ENCODE results near the gene PRKCA.
A peak's percentile ranks its signal among the peaks of the same experiment; 100 is the strongest.
"Not testable (repeated sequence)": the region's sequence is repeated elsewhere in the genome, so short reads cannot be mapped to it uniquely, and the experiment has no call there.

The PRKCA gene

DNA sequence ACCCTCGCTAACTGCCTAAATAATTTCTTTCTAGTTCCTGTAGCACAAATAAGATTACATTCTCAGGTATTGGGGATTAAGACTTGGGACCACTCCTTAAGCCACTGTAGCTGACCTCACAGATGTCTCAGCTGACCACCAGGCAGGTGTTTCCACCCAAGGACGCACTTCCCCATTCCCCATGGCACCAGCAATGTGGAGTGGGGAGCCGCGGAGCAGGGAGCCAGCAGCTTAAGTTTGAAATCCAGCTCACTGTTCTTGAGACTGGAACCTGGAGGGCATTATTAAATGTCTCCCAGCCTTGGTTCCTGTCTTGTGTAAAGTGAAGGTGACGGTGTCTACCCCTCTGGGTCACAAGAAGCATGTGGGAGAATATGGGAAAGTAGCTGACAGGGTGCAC, 283.1 kb downstream of the PRKCA start:
- Histone ChIP-seq H3K9ac (ENCODE audit: low read depth, low read length) (no peak overlapping the region), H3K9me3 (ENCODE audit: control insufficient read depth, insufficient read depth, low read length) (no peaks in the 10 kb centered on the region), H3K36me3 (ENCODE audit: insufficient read depth, low read length) (no peaks in the 10 kb centered on the region), H3K4me1 (ENCODE audit: insufficient read depth, low read length) (peaks cover 2% of the 10 kb centered on the region; the same call in 1 of the 2 replicates)

DNA sequence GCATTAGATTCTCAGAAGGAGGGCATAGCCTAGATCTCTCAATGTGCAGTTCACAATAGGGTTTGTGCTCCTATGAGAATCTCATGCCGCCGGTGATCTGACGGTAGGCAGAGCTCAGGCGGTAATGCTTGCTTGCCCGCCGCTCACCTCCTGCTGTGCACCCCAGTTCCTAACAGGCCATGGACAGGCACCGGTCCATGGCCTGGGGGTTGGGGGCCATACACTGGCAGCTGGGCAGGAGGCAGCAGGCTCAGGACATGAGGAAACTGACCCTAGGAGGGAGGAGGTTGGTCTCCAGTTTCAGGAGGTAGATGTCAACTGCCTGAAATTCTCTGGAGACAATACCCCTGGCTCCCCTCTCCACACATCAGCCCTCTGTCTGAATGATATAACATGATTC, 287.5 kb downstream of the PRKCA start:
- no peaks in the 10 kb centered on the region for H3K4me1 ChIP-seq (ENCODE audit: insufficient read depth, low read length)
- H3K36me3 ChIP-seq (ENCODE audit: insufficient read depth, low read length) = no peaks in the 10 kb centered on the region
- no peak overlapping the region for H3K9ac ChIP-seq (ENCODE audit: low read depth, low read length)
- no peaks in the 10 kb centered on the region for H3K9me3 ChIP-seq (ENCODE audit: control insufficient read depth, insufficient read depth, low read length)

DNA sequence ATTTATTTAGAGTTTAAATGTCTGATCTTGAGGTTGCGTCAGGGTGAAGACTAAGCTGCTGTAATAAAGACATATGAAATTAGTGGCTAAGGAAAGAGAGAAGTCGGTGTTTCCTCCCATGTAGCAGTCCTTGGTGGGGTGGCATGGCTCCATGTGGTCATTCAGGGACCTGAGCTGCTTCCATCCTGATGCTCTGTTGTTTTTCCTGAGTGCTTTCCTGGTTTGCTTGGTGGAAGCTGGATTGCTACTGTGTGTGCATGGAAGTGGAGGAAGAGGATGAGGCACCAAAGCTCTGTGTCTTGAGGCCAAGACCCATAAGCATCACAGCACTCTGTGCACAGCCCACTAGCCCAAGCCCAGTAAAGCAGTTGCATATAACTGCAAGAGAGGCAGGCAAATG, 290.7 kb downstream of the PRKCA start:
- Histone ChIP-seq H3K36me3 (ENCODE audit: insufficient read depth, low read length) (no peaks in the 10 kb centered on the region), H3K9me3 (ENCODE audit: control insufficient read depth, insufficient read depth, low read length) (no peaks in the 10 kb centered on the region), H3K4me1 (ENCODE audit: insufficient read depth, low read length) (no peaks in the 10 kb centered on the region), H3K9ac (ENCODE audit: low read depth, low read length) (no peak overlapping the region)

DNA sequence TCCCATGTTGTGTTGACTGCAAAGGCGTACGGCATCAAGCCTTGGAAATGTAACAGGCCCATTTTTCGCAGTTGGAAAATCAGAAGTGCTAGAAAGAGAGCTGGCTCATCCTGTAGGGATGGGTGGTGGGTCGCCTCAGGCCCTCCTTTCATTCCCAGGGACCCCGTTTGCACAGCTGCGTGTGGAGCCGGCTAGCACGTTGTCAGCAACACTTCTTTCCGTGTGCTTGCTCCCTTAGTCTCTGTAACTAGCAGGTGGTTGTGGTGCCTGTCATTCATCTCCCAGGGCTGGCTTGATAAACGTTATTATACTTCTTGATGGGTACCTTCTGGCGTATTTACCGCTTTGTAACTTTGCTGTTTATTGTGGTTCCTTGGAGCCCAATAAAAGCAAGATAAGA, 293.5 kb downstream of the PRKCA start:
- Histone ChIP-seq H3K9me3 (ENCODE audit: control insufficient read depth, insufficient read depth, low read length) (no peaks in the 10 kb centered on the region), H3K4me1 (ENCODE audit: insufficient read depth, low read length) (no peaks in the 10 kb centered on the region), H3K9ac (ENCODE audit: low read depth, low read length) (no peak overlapping the region), H3K36me3 (ENCODE audit: insufficient read depth, low read length) (no peaks in the 10 kb centered on the region)

DNA sequence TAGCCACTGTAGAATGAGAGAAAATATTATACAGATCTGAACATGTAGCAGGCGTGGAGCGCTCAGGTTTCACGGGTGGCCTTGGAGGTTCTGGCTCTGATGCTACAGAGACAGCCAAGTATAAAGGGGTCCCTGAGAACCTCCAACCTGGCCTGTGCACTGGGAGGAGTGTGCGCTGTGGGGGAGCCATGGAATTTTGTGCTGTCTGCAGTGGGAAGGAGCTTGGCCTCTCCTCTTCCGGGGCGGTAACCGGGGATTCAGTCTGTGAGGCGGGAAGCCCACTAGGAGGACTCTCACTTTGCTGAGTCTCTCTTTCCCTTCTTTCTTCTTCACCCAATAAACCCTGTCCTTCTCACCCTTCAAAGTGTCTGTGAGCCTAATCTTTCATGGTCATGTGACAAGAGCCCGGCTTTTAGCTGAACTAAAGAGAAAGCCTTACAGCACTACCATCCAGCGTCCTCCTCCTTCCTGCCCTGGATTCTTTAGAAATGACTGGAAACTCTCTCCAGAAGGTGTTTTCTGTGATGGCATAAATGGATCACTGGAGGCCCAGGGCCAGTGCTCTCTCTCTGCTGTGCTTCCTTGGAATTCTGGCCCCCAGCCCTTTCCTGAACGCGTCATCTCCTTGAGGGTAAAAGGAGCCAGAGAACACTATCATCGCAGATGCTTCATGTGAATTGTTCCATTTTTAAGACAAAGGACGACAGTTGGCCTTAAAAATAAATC, 300.4 kb downstream of the PRKCA start:
- Histone ChIP-seq H3K4me1 (ENCODE audit: insufficient read depth, low read length) (peaks cover 7% of the 10 kb centered on the region; the same call in 1 of the 2 replicates), H3K36me3 (ENCODE audit: insufficient read depth, low read length) (no peaks in the 10 kb centered on the region), H3K9ac (ENCODE audit: low read depth, low read length) (peak overlapping the region; percentile 57), H3K9me3 (ENCODE audit: control insufficient read depth, insufficient read depth, low read length) (no peaks in the 10 kb centered on the region)

DNA sequence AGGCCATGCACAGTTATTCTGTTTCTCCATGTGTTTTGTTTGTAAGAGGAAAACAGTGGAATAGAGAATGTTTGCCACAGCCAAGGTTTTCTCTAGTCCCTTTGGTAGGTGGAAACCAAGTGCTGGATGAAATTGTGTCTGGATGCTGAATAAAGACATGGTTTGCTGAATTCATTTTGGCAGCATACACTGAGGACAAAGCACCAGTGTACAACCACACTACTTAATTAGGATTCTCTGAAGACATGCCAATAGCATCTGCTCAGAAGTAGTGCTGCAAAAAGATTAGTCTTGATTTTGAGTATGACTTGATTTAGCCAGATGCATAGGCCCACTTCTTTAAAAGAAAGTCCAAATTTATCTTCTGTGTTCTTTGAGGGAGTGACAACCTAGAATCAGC, 302.0 kb downstream of the PRKCA start:
- H3K4me1 ChIP-seq (ENCODE audit: insufficient read depth, low read length) = peaks cover 7% of the 10 kb centered on the region; the same call in 1 of the 2 replicates
- no peaks in the 10 kb centered on the region for H3K36me3 ChIP-seq (ENCODE audit: insufficient read depth, low read length)
- no peaks in the 10 kb centered on the region for H3K9me3 ChIP-seq (ENCODE audit: control insufficient read depth, insufficient read depth, low read length)
- H3K9ac ChIP-seq (ENCODE audit: low read depth, low read length) = no peak overlapping the region

DNA sequence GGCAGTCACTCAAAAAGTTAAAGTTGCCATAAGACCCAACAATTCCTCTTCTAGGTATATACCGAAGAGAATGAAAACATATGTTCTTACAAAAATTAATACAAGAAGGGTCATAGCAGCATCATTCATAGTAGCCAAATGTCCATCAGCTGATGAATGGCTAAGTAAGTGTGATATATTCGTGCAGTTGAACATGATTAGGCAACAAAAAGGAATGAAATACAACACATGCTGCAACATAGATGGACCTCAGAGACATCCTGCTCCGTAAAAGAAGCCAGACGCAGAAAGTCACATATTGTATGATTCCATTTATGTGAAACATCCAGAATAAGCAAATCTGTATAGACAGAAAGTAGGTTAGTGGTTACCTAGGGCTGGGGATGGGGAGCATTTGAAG, 303.1 kb downstream of the PRKCA start:
- Histone ChIP-seq H3K9me3 (ENCODE audit: control insufficient read depth, insufficient read depth, low read length) (peaks cover 2% of the 10 kb centered on the region; the same call in 1 of the 2 replicates), H3K9ac (ENCODE audit: low read depth, low read length) (no peak overlapping the region), H3K4me1 (ENCODE audit: insufficient read depth, low read length) (peaks cover 7% of the 10 kb centered on the region; the same call in 1 of the 2 replicates), H3K36me3 (ENCODE audit: insufficient read depth, low read length) (no peaks in the 10 kb centered on the region)

DNA sequence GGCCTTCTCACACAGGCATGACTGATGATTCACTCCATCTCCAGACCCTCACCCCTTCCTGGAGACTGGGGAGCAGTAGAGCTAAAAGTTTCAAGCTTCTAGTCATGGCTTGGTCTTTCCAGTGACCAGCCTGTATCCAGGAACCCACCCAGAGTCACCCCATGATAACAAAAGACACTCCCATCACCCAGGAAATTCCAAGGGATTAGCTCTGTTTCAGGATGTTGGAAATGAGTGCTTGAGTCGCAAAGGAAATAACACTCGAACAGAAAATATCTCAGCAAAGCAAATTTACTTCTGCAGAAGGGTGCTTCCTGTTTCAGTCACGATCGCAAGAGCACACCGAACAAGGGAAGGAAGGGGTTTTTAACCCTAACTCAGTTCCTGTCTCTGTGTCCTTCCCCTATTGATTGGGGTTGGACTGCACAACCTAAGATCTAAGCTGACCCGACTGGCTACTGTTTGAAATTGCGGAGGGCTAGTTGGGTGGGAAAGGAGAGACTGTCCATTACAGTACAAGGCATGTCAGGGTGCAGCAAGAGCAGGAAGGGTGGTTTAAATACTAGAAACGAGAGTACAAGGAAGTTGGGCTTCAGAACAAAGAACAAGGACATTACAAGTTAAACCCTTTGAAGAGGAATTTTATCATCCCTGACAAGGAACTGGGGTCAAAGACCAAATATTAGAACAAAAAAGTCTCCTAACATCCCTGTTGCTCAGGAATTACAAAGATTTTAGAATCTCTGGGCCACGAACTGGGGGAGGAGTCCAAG, 308.1 kb downstream of the PRKCA start:
- Histone ChIP-seq H3K4me1 (ENCODE audit: insufficient read depth, low read length) (no peaks in the 10 kb centered on the region), H3K36me3 (ENCODE audit: insufficient read depth, low read length) (no peaks in the 10 kb centered on the region), H3K9me3 (ENCODE audit: control insufficient read depth, insufficient read depth, low read length) (peaks cover 6% of the 10 kb centered on the region; the same call in 1 of the 2 replicates), H3K9ac (ENCODE audit: low read depth, low read length) (no peak overlapping the region)

DNA sequence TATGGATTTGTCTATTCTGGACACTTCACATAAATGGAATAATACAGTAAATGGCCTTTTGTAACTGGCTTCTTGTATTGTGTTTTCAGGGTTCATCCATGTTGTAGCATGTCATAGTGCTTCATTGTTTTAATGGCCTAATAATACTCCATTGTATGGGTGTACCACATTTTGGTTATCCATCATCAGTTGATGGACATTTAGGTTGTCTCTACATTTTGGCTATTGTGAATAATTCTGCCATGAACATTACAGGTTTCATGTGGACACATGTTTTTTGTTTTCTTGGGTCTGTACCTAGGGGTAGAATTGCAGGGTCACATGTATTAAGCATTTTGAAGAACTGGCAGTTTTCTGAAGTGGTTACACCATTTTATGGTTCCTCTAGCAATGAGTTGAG, 309.0 kb downstream of the PRKCA start:
- H3K4me1 ChIP-seq (ENCODE audit: insufficient read depth, low read length) = no peaks in the 10 kb centered on the region
- H3K36me3 ChIP-seq (ENCODE audit: insufficient read depth, low read length) = no peaks in the 10 kb centered on the region
- H3K9me3 ChIP-seq (ENCODE audit: control insufficient read depth, insufficient read depth, low read length) = peaks cover 6% of the 10 kb centered on the region; the same call in 1 of the 2 replicates
- H3K9ac ChIP-seq (ENCODE audit: low read depth, low read length) = no peak overlapping the region

DNA sequence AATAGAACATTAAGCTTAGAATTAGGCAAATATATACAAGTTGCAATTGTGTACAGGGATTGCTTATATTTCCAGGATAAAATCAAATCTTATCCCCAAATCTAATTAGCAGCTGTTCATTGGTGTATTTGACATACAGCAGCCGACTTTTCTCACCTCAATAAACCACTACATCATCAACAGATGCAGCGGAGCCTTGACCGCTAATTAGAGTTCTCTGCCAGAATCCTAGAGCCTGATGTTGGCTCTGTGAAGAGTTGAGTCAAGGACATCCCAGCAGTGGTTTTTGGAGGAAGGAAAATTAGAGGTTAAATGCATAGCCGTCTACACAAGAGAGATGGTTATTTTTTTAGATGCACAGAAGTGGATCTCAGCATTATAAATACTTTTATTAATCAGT, 310.6 kb downstream of the PRKCA start:
- no peaks in the 10 kb centered on the region for H3K4me1 ChIP-seq (ENCODE audit: insufficient read depth, low read length)
- no peaks in the 10 kb centered on the region for H3K36me3 ChIP-seq (ENCODE audit: insufficient read depth, low read length)
- H3K9me3 ChIP-seq (ENCODE audit: control insufficient read depth, insufficient read depth, low read length) = peaks cover 6% of the 10 kb centered on the region; the same call in 1 of the 2 replicates
- H3K9ac ChIP-seq (ENCODE audit: low read depth, low read length) = no peak overlapping the region

DNA sequence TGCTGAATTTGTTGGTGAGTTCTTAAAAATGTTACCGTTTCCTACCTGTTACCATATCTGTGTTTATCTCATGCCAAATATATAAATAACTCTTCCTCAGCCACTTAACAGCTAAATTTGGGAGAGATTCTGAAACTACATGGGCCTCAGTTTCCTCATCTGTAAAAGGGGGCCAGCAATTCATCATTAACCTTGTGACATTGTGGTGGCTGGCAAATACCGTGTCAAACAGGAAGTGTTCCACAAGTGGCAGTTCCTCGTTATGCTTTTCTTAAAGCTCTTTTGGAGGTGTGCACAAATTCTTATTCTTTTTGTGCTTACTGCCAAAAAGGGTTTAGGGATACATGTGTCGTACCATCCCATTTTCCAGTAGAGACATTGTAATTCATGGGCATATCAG, 312.1 kb downstream of the PRKCA start:
- H3K9me3 ChIP-seq (ENCODE audit: control insufficient read depth, insufficient read depth, low read length) = peaks cover 6% of the 10 kb centered on the region; the same call in 1 of the 2 replicates
- H3K36me3 ChIP-seq (ENCODE audit: insufficient read depth, low read length) = no peaks in the 10 kb centered on the region

DNA sequence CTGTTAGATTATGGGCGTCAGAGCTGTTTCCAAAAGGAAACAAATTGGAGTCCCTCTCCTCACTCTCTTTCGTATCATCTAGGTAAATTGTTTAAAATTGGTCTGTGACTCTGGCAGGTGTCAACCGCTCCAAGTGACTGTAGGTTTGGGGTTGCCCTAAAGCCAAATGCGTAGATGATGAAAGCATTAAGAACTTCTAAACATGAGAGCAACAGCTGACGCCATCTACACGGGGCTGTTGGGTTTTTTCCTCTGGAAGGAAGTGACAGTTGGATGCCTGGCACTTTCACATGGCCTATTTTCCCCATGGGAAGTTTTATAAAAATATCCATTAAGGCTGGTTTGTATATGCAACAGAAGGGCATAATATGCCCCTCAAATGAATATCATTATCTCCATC, 316.8 kb downstream of the PRKCA start:
- no peak overlapping the region for H3K9ac ChIP-seq (ENCODE audit: low read depth, low read length)

More for the DNA sequence above, 312.1 kb downstream of the PRKCA start:
- Histone ChIP-seq H3K4me1 (ENCODE audit: insufficient read depth, low read length) (no peaks in the 10 kb centered on the region), H3K9ac (ENCODE audit: low read depth, low read length) (no peak overlapping the region)

DNA sequence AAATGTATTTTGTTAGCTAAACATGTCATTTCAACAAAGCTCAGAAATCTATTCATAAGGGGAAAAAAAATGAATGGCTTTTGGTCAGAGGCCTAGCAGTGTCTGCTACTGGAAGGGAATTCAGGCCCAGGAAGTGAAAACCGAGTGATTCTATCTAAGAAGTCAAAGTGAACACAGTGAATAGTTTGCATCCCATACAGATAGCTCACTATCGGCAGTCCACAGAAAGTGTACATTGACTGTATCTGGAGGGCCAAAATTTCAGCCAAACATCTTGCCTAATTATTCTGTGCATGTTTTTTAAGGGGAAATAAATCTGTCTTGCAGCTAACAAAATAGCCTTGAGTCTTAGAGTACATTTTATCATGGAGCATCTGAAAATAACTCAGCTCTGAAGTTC, 318.1 kb downstream of the PRKCA start:
- no peak overlapping the region for H3K9ac ChIP-seq (ENCODE audit: low read depth, low read length)
- no peaks in the 10 kb centered on the region for H3K9me3 ChIP-seq (ENCODE audit: control insufficient read depth, insufficient read depth, low read length)
- no peaks in the 10 kb centered on the region for H3K36me3 ChIP-seq (ENCODE audit: insufficient read depth, low read length)
- H3K4me1 ChIP-seq (ENCODE audit: insufficient read depth, low read length) = no peaks in the 10 kb centered on the region

More for the DNA sequence above, 316.8 kb downstream of the PRKCA start:
- no peaks in the 10 kb centered on the region for H3K36me3 ChIP-seq (ENCODE audit: insufficient read depth, low read length)
- H3K4me1 ChIP-seq (ENCODE audit: insufficient read depth, low read length) = no peaks in the 10 kb centered on the region
- H3K9me3 ChIP-seq (ENCODE audit: control insufficient read depth, insufficient read depth, low read length) = no peaks in the 10 kb centered on the region

DNA sequence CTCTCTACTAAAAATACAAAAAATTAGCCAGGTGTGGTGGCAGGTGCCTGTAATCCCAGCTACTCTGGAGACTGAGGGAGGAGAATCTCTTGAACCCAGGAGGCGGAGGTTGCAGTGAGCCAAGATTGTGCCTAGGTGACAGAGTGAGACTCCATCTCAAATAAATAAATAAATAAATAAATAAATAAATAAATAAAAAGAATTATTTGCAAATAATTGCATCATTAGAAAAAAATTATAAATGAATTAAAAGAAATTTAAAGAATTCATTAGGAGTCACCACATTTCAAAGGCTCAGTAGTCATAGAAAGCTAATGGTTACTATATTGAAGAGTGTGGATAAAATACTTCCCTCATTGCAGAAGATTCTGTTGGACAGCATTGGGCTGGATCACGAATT, 322.2 kb downstream of the PRKCA start:
- H3K9me3 ChIP-seq (ENCODE audit: control insufficient read depth, insufficient read depth, low read length); H3K36me3 ChIP-seq (ENCODE audit: insufficient read depth, low read length); H3K9ac ChIP-seq (ENCODE audit: low read depth, low read length); H3K4me1 ChIP-seq (ENCODE audit: insufficient read depth, low read length): not testable (repeated sequence)

DNA sequence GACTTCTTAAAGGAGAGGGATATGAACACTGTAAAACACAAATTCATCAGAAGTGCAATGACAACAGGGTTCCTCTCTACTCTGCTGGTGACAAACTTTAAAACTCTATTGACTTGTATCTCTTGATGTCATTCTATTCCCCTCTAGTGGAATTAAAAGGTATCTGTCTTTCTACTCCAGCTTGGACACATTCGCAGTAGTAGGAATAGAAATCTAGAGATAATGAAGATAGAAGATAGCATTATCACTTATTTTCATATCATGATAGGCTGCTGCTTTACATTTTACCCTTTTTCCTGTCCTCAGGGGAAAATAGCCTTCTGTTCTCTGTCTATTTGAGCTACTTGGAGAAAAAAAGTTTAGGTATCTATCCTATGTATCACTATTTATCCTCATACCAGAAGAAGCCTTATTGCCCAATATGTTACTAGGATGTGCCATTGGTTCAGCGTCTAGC, 322.9 kb downstream of the PRKCA start:
- Histone ChIP-seq H3K9me3 (ENCODE audit: control insufficient read depth, insufficient read depth, low read length) (no peaks in the 10 kb centered on the region), H3K9ac (ENCODE audit: low read depth, low read length) (no peak overlapping the region), H3K4me1 (ENCODE audit: insufficient read depth, low read length) (no peaks in the 10 kb centered on the region), H3K36me3 (ENCODE audit: insufficient read depth, low read length) (no peaks in the 10 kb centered on the region)
